NCI-H748 (cell line): ENCODE measurements around the gene EEFSEC.

ENCODE experiments used
- DNase-seq: peaks from one replicate; lab custom pipeline; 2025; ENCODE audit not compliant: unreplicated experiment; lab: John Stamatoyannopoulos, UW

Gene EEFSEC

DNA sequence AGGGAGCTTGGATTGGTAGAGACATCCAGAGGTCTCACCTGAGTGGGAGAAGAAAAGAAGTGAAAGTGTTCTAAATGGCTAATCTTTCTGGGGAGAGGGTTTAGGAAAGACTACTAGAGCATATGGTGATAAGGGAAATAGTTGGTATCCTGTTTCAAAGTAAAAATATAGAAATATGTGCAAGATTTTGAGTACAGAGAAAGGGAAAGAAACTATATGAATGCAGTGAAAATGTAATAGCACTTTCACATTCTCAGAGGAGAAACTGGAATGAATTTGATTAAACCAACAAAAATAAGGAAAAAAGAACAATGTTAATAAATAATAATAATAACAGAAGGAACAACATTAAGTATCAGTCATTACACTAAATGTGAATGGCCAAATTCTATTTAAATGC, 194.0 kb downstream of the EEFSEC start:
- no peak for DNase-seq

DNA sequence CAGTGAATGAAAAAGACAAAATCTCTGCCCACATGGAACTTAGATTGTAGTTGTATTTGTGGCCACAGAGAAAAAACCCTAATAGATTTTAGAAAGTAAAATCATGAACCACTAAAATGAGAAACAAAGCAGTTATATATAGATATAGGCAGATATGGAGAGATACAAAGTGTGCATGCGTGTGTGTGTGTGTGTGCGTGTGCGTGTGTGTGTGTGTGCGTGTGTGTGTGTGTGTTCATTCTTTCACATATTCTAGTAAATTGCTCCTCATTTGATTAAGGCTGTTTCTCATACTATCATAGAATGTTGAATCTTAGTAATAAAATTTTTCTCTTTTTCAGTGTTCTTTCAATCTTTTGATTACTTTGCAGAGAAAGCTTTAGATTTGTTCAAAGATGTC, 194.8 kb downstream of the EEFSEC start:
- DNase-seq = no peak

DNA sequence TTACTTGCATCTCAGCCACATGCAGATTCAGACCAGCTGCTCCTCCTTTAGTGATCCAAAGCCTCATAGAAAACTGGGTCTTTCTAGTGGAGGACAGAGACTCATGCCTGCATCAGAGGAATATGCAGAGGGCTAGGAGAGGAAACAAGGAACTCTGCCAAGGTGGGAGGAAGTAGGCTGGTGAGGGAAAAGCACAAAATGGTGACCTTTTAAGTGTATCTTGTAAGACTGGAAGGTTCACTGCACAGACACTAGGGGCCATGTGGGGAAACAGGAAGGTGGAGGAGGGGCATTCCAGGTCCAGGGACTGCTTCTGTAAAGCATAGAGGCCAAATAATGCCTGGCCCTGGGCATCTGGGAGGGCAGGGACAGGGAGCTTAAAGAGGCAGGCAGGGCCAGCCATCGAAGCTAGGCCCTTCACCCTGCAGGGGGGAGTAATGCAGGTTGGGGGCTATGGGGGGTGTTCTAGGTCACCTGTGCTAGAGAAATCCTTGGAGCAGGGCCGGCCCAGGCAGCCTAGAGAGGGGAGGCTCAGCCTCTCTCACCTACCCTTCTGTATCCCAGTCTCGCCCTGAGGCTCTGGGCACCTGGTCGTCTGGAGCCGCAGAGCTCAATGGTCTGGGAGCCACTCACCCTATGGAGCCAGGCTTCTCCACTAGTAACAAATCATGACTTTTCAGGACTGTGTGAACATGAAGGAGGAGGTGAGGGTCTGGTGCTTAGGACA, 195.7 kb downstream of the EEFSEC start:
- no peak for DNase-seq

DNA sequence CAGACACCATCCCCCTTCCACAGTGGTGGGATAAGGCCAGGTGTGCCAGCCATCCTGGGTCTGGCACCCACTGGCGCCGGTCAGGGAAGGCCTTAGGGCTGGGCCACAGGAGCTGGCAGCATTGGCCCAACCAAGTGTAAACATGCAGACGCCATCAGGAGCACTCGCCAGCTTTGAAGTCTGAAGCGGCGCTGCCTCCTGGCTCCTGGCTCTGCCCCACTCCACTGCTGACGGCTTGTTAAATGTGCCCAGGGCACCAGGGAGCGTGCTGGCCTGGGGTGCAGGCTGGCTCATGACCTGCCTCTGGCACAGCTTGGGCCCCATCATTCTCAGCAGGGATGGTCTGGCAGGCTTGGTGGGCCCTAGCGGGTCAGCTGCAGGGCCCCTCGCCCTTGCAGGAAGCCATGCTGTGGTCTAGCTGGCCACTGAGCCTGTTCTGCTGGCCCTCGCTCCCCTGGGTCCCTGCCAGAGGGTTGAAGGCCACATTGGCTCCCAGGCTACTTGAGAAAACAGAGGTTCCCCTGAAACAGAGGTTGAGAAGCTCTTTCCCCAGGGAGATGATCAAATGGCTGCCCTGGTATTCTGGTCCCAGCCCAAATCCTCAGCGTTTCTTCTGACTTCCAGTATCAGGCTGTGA, 196.8 kb downstream of the EEFSEC start:
- no peak for DNase-seq

DNA sequence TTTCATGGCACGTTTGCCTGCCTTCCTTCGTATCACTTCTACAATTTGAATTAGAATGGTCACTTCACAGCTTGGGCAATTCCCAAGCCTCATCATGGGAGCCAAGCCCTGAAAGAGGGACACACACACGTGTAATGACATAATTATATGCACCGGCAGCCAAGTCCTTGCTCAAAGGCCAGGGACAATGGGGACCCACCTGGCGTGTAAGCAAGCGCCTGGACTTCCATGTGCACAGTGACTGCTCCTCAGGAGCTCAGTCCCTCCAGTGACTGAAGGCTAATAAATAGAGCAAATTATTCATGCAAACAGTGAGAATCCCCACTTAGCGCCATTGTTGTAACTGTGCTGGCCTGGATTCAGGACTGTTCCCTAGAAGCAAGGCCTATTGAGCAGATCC, 198.3 kb downstream of the EEFSEC start:
- DNase-seq = peak; percentile 91

GRCh38 chr3:128352326-128352725, 199.0 kb downstream of the EEFSEC start:
- DNase-seq = no peak

- no peak for DNase-seq
Observed at GRCh38 chr3:128353361-128353965, 200.2 kb downstream of the EEFSEC start.

DNA sequence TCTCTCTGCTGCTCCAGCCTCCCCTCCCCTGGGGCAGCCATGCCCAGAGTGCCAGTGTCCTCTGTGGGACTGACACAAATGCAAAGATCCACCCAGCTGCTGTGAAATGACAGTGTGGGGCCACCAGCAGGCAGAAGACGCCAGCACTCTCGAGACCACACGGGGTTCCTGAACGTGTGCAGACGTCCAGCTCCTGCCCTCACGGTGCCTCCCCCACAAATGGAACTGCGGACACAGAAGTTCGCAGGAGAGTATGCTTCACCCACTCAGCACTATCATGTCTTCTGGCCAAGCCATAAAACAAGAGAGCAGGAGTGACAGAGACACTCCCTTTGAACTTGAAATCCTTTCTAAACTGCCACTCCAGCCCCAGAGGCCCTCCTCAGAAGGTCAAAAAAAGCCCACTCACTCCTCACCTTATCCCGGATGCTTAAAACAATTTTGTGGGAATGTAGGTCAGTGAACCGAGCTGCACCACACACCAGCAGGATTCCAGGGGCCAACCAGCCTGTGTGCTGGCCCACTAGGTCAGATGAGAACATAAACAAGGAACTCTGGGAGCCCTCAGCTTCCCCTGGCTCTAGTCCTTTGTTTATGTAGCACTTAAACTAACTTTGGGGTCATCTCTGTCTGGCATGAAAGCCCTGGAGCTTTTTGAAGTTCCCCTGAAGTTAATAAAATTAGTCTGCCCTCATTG, 200.9 kb downstream of the EEFSEC start:
- no peak for DNase-seq

GRCh38 chr3:128354788-128355542, 201.7 kb downstream of the EEFSEC start:
- no peak for DNase-seq

DNA sequence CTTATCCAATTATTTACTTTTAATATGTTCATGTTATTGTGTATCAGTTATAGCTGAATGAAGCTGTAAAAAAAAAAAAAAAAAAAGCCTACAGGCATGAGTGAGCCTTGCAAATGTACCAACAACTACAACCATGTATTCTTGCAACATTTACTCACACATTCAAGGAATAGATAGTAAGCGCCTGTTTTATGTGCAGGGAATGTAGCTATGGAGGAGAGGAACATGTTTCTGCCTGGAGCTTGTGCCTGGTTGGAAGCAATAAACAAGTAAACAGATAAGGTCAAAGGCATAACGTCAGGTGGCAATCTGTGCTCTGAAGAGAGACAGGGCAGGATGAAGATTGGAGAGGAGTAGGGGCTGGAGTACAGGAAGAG, 202.2 kb downstream of the EEFSEC start:
- DNase-seq = no peak

- DNase-seq = no peak
Observed at GRCh38 chr3:128356822-128357221, 203.5 kb downstream of the EEFSEC start.

GRCh38 chr3:128357538-128357937, 204.3 kb downstream of the EEFSEC start:
- DNase-seq = no peak

- no peak for DNase-seq
Observed at GRCh38 chr3:128358156-128358895, 205.0 kb downstream of the EEFSEC start.

GRCh38 chr3:128359060-128359664, 205.9 kb downstream of the EEFSEC start:
- no peak for DNase-seq

DNA sequence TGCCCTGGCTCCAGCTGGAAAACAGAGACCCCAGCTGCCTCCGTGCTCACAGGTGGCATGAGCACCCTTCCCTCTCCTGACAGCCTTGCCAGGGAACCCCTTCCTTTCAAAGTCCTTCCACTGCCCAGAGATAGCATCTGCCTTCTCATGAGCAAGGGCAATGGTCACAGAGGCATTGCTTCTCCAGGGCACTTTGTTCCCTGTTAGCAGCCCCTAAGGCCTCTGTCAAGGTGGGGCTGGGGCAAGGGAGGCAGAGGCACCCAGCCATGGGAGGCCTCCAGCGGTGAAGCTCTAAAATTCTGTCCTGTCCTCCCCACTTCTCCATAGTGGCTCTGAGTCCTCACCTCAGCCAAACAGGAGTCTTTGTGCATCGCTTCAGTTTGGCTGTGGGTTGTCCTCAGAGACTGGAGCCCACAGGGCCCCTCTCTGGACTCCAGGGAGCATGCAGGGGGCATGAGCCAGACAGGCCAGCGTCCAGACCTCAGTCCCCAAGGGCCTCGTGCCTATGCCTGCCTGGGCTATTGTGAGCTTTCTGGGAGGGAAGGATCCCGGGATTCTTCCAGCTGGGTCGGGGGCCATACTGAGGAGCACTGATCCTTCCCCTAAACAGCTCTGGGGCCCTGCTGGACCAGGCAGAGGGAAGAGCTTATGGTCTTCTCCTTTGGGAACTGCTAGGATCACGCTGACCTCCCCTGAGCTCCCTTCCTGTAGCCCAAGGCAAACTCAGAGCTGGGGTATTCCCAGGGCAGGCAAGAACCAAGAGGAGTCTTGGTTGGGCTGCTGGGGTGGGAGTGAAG, 206.8 kb downstream of the EEFSEC start:
- DNase-seq = no peak

GRCh38 chr3:128360705-128361271, 207.5 kb downstream of the EEFSEC start:
- no peak for DNase-seq

GRCh38 chr3:128362026-128362965, 209.0 kb downstream of the EEFSEC start:
- DNase-seq = no peak

DNA sequence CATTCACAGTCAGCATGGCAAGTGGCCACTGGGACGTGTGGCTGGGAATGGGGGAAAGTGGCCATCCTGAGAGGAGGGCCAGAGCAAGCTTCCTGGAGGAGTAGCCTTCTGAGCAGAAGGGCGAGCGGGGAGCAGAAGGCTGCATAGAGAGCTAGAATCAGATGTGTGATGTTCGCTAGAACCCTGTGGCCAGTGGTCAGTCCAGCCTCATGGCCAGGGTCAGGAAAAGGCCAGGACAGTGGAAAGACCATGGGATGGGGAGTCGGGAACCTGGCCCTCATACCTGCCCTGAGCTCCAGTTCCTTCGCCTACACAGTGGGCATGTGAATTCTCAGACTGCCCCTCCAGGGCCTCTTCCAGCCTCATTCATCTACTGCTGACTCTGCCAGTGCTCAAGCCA, 211.0 kb downstream of the EEFSEC start:
- no peak for DNase-seq
